IPS DF 4.7 (cell line): ENCODE data around the gene SARS1.

Experiments used
- DNase-seq: peaks from one replicate; pipeline ENCODE4 v3.0.0-alpha.2; 2013; ENCODE audit warnings: low spot score; ENCODE audit errors: extremely low read depth

Gene SARS1

GRCh38 chr1:109261578-109261977 lies 47.9 kb downstream of the SARS1 start:
- no peak for DNase-seq

- DNase-seq, result no peak
Observed at GRCh38 chr1:109262231-109263055, 48.7 kb downstream of the SARS1 start.

GRCh38 chr1:109263234-109263596 lies 49.5 kb downstream of the SARS1 start:
- DNase-seq, result no peak

- DNase-seq, result no peak
Observed at GRCh38 chr1:109263597-109264378, 50.1 kb downstream of the SARS1 start.

GRCh38 chr1:109264379-109264755 lies 50.6 kb downstream of the SARS1 start:
- DNase-seq, result no peak

- no peak for DNase-seq
Observed at GRCh38 chr1:109265016-109265415, 51.3 kb downstream of the SARS1 start.

- DNase-seq, result no peak
Observed at GRCh38 chr1:109265741-109266330, 52.1 kb downstream of the SARS1 start.

GRCh38 chr1:109266965-109267364 lies 53.2 kb downstream of the SARS1 start:
- no peak for DNase-seq

- DNase-seq, result no peak
Observed at GRCh38 chr1:109267743-109268300, 54.1 kb downstream of the SARS1 start.

GRCh38 chr1:109268431-109269211 lies 54.9 kb downstream of the SARS1 start:
- DNase-seq, result no peak

- DNase-seq, result no peak
Observed at GRCh38 chr1:109269212-109269980, 55.7 kb downstream of the SARS1 start.

- DNase-seq, result no peak
Observed at GRCh38 chr1:109269981-109270622, 56.4 kb downstream of the SARS1 start.

- no peak for DNase-seq
Observed at GRCh38 chr1:109270623-109271317, 57.1 kb downstream of the SARS1 start.

GRCh38 chr1:109271458-109271857 lies 57.7 kb downstream of the SARS1 start:
- DNase-seq, result no peak

- no peak for DNase-seq
Observed at GRCh38 chr1:109272021-109272799, 58.5 kb downstream of the SARS1 start.

- no peak for DNase-seq
Observed at GRCh38 chr1:109272831-109273547, 59.3 kb downstream of the SARS1 start.

- no peak for DNase-seq
Observed at GRCh38 chr1:109273570-109274288, 60.0 kb downstream of the SARS1 start.
